Loucy (cell line): ENCODE measurements around the gene SYNJ1.

Experiments
- H2AFZ ChIP-seq: fragments of 200-600 bp; sonication (generic); 2 replicates; pipeline ENCODE4 v1.6.0; 2016; ENCODE audit warnings: antibody characterized with exemption, mild to moderate bottlenecking, low read length, moderate library complexity
- H3F3A ChIP-seq: fragments of 200-600 bp; 2 replicates; pipeline ENCODE4 v1.6.0; 2016; ENCODE audit warnings: antibody characterized with exemption, low read depth, mild to moderate bottlenecking
- H3K27me3 ChIP-seq: fragments of 200-600 bp; sonication (generic); 2 replicates; pipeline ENCODE4 v1.6.1; 2014; ENCODE audit warnings: low read length, mild to moderate bottlenecking; ENCODE audit not compliant: insufficient read depth, poor library complexity, severe bottlenecking
- H3K36me3 ChIP-seq: fragments of 200-600 bp; sonication (generic); 2 replicates; pipeline ENCODE4 v1.6.1; 2016; ENCODE audit warnings: low read length; ENCODE audit not compliant: insufficient read depth
- H3K4me1 ChIP-seq: fragments of 200-600 bp; sonication (generic); 2 replicates; pipeline ENCODE4 v1.5.1; 2014; ENCODE audit warnings: low read length, mild to moderate bottlenecking; ENCODE audit not compliant: insufficient read depth, poor library complexity, severe bottlenecking
- H3K4me2 ChIP-seq: fragments of 200-600 bp; sonication (generic); 2 replicates; pipeline ENCODE4 v1.6.0; 2014; ENCODE audit warnings: antibody characterized with exemption, low read length, low read depth, mild to moderate bottlenecking; ENCODE audit not compliant: poor library complexity, severe bottlenecking
- H3K4me3 ChIP-seq: fragments of 200-600 bp; sonication (generic); 2 replicates; pipeline ENCODE4 v1.5.1; 2014; ENCODE audit warnings: low read length, mild to moderate bottlenecking, mixed read lengths; ENCODE audit not compliant: poor library complexity, severe bottlenecking
- H3K79me2 ChIP-seq: fragments of 200-600 bp; sonication (generic); 2 replicates; pipeline ENCODE4 v1.6.1; 2014; ENCODE audit warnings: low read length; ENCODE audit not compliant: insufficient read depth
- H3K9ac ChIP-seq: fragments of 200-600 bp; sonication (generic); 2 replicates; pipeline ENCODE4 v1.6.0; 2014; ENCODE audit warnings: mild to moderate bottlenecking, low read depth, low read length, moderate library complexity; ENCODE audit not compliant: poor library complexity, severe bottlenecking
- H3K9me2 ChIP-seq: fragments of 200-600 bp; sonication (generic); replicated peaks from 2 replicates; pipeline ENCODE4 v1.6.1; 2016; ENCODE audit warnings: low read depth, low read length, mixed read lengths
- H3K9me3 ChIP-seq: fragments of 200-600 bp; sonication (generic); 2 replicates; pipeline ENCODE4 v1.6.1; 2014; ENCODE audit warnings: mild to moderate bottlenecking, antibody characterized with exemption, low read length, low read depth; ENCODE audit not compliant: insufficient read depth
- H4K20me1 ChIP-seq: fragments of 200-600 bp; sonication (generic); 2 replicates; pipeline ENCODE4 v1.6.0; 2014; ENCODE audit warnings: antibody characterized with exemption, low read length, mild to moderate bottlenecking; ENCODE audit not compliant: insufficient read depth, poor library complexity, severe bottlenecking
- CTCF ChIP-seq: fragments of 200-600 bp; sonication (generic); conservative IDR thresholded peaks from 2 replicates; pipeline ENCODE4 v1.5.1; 2014; ENCODE audit warnings: mild to moderate bottlenecking, antibody characterized with exemption, low read length
- EZH2phosphoT487 ChIP-seq: fragments of 200-600 bp; IDR thresholded peaks from 2 replicates; pipeline ENCODE4 v1.6.1; 2018; ENCODE audit warnings: antibody characterized with exemption, mild to moderate bottlenecking, moderate library complexity, borderline replicate concordance

The SYNJ1 gene

GRCh38 chr21:32726839-32727686, 750 bp downstream of the SYNJ1 start:
- H3K79me2 ChIP-seq = peaks cover 27% of the 10 kb centered on the region
- TF ChIP-seq EZH2phosphoT487 (no peak), CTCF (no peak)
- no peaks in the 10 kb centered on the region for H4K20me1 ChIP-seq
- H3K4me3 ChIP-seq = peak overlapping the region; percentile 96
- H2AFZ ChIP-seq = peak overlapping the region; percentile 92
- H3K36me3 ChIP-seq = no peaks in the 10 kb centered on the region
- H3K9me3 ChIP-seq = no peaks in the 10 kb centered on the region
- peak overlapping the region; percentile 81 for H3K4me2 ChIP-seq
- H3F3A ChIP-seq = no peaks in the 10 kb centered on the region
- H3K27me3 ChIP-seq = no peaks in the 10 kb centered on the region
- H3K4me1 ChIP-seq = peaks cover 10% of the 10 kb centered on the region
- no peaks in the 10 kb centered on the region for H3K9me2 ChIP-seq
- H3K9ac ChIP-seq = peak overlapping the region; percentile 89

- H3K79me2 ChIP-seq = no peaks in the 10 kb centered on the region; the same call in 1 of the 2 replicates
- H4K20me1 ChIP-seq = no peaks in the 10 kb centered on the region
- no peak overlapping the region for H3K4me3 ChIP-seq
- 0 out of 2 replicates have a peak, but pooled peaks cover 3% of the 10 kb centered on the region for H3K36me3 ChIP-seq
- no peak overlapping the region for H3K9ac ChIP-seq
- no peaks in the 10 kb centered on the region for H3K27me3 ChIP-seq
- H2AFZ ChIP-seq = no peak overlapping the region
- H3F3A ChIP-seq = no peaks in the 10 kb centered on the region; the same call in 1 of the 2 replicates
- no peaks in the 10 kb centered on the region for H3K9me3 ChIP-seq
- H3K4me1 ChIP-seq = peaks cover 5% of the 10 kb centered on the region
- no peak overlapping the region for H3K4me2 ChIP-seq
- TF ChIP-seq CTCF (no peak), EZH2phosphoT487 (no peak)
- no peaks in the 10 kb centered on the region for H3K9me2 ChIP-seq
Measured at GRCh38 chr21:32719085-32719484, 8.7 kb downstream of the SYNJ1 start.

- no peaks in the 10 kb centered on the region; the same call in 1 of the 2 replicates for H3F3A ChIP-seq
- 0 out of 2 replicates have a peak, but pooled peaks cover 3% of the 10 kb centered on the region for H3K36me3 ChIP-seq
- H3K9ac ChIP-seq = no peak overlapping the region
- H3K4me1 ChIP-seq = peaks cover 6% of the 10 kb centered on the region
- no peaks in the 10 kb centered on the region for H3K27me3 ChIP-seq
- H3K79me2 ChIP-seq = no peaks in the 10 kb centered on the region; the same call in 1 of the 2 replicates
- no peak overlapping the region for H3K4me3 ChIP-seq
- no peak overlapping the region for H2AFZ ChIP-seq
- H3K9me3 ChIP-seq = no peaks in the 10 kb centered on the region
- H3K9me2 ChIP-seq = no peaks in the 10 kb centered on the region
- peak overlapping the region; percentile 32 for H3K4me2 ChIP-seq
- no peaks in the 10 kb centered on the region for H4K20me1 ChIP-seq
- TF ChIP-seq CTCF (no peak), EZH2phosphoT487 (no peak)
Measured at GRCh38 chr21:32717851-32718316, 9.9 kb downstream of the SYNJ1 start.
